ENCODE results near the gene DUOXA1. TPM values are rescaled to one million over a fixed set of nuclear protein-coding genes. Genes with fewer than 3 reads are reported as not detected.
"Not testable (repeated sequence)": the region's sequence is repeated elsewhere in the genome, so short reads cannot be mapped to it uniquely, and the experiment has no call there.

Gene DUOXA1
- total RNA-seq, 1 experiment from 2014 or later, result not detected

DNA sequence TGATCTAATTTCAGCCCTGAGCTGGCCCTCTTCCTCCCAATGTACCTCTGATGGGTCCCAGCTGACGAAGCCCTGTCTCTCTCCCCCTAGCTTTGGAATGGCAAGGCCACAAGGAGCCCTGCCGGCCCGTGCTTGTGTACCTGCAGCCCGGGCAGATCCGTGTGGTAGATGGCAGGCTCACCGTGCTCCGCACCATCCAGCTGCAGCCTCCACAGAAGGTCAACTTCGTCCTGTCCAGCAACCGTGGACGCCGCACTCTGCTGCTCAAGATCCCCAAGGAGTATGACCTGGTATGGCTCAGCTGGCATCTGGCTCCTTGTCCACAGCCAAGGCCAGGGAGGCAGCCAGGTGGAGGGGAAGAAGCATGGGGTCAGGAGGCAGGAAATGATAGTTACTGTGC is 14.3 kb upstream of the DUOXA1 start:
- no peaks in the 10 kb centered on the region for H3K9me3 ChIP-seq (replicated peaks)
- no peak for DNase-seq (ENCODE audit: low read depth in 1 of 2, low spot score in 2 of 2)

DNA sequence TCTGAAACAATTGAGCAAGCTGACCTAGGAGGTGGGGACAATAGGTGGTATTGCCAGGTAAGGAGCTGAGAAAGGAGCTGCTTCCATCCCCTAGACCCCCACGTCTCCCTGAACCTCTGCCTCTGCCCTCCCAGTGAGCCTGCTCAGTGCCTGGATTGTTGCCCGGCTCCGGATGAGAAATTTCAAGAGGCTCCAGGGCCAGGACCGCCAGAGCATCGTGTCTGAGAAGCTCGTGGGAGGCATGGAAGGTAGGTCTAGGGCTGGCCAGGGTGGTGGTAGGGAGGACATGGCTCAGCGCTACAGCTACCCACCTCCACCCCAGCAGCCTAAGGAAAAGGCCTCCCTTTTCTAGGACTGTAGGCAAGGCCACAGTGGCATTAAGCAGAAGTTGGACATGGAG is 13.4 kb upstream of the DUOXA1 start:
- DNase-seq (ENCODE audit: low read depth in 1 of 2, low spot score in 2 of 2), result no peak
- Histone ChIP-seq H3K27me3 (replicated peaks) (no peaks in the 10 kb centered on the region), H3K4me1 (replicated peaks) (no peaks in the 10 kb centered on the region), H3K36me3 (no peaks in the 10 kb centered on the region), H3K9me3 (replicated peaks) (no peaks in the 10 kb centered on the region), H3K27ac (no peak overlapping the region), H3K4me3 (no peak overlapping the region)

More for the DNA sequence above, 14.3 kb upstream of the DUOXA1 start:
- H3K4me3 ChIP-seq, result no peak overlapping the region
- no peaks in the 10 kb centered on the region for H3K27me3 ChIP-seq (replicated peaks)
- H3K4me1 ChIP-seq (replicated peaks), result no peaks in the 10 kb centered on the region
- H3K27ac ChIP-seq, result no peak overlapping the region
- no peaks in the 10 kb centered on the region for H3K36me3 ChIP-seq

DNA sequence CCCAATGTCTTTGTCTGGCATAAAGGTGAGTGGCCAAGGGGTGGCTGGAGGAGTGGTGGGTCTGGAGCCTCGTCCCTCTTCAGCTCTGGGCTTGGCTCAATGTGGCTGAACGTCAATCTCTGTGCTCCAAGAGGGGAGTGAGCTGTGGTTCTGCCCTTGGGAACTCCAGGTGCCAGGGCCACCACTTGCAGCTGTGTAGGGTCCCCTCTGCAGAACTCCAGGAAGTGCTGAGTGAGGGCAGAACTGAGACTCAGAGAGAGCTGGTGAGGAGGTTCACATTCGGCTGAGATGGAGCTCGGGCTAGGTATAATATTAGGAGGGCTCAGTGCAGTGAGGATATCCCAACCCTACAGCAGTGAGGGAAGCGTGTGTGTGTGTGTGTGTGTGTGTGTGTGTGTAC is 11.7 kb upstream of the DUOXA1 start:
- Histone ChIP-seq H3K9me3 (replicated peaks) (no peaks in the 10 kb centered on the region), H3K27ac (no peak overlapping the region), H3K27me3 (replicated peaks) (no peaks in the 10 kb centered on the region), H3K36me3 (no peaks in the 10 kb centered on the region), H3K4me3 (no peak overlapping the region), H3K4me1 (replicated peaks) (no peaks in the 10 kb centered on the region)
- DNase-seq (ENCODE audit: low read depth in 1 of 2, low spot score in 2 of 2), result no peak

DNA sequence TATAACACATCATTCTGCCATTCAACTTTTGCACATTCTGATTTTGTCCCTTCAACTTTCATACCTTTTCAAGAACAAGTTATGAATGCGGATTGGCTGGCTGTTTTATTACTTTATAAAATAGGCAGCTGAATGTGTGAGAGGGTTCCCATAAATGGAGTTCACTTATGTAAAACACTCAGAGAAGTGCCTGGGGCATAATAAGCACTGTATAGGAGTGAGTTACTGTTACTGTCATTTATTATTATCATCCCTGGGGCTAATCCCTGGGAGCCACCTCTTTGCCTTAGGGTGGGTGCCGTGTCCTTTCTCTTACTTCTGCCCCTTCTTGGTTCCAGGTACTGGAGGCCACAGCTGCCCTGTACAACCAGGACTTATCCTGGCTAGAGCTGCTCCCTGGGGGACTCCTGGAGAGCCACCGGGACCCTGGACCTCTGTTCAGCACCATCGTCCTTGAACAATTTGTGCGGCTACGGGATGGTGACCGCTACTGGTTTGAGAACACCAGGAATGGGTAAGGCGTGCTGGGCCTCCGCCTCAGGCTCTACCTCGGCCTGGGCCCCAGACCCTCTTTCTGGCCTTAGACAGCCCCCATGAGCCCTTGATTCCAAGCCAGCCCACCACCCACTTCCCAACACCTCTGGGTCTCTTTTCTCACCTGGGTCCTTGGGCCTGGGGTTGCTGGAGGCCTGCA is 11.0 kb upstream of the DUOXA1 start:
- Histone ChIP-seq H3K4me3 (no peak overlapping the region), H3K4me1 (replicated peaks) (no peaks in the 10 kb centered on the region), H3K9me3 (replicated peaks) (no peaks in the 10 kb centered on the region), H3K27me3 (replicated peaks) (no peaks in the 10 kb centered on the region), H3K27ac (no peak overlapping the region), H3K36me3 (no peaks in the 10 kb centered on the region)
- no peak for DNase-seq (ENCODE audit: low read depth in 1 of 2, low spot score in 2 of 2)

DNA sequence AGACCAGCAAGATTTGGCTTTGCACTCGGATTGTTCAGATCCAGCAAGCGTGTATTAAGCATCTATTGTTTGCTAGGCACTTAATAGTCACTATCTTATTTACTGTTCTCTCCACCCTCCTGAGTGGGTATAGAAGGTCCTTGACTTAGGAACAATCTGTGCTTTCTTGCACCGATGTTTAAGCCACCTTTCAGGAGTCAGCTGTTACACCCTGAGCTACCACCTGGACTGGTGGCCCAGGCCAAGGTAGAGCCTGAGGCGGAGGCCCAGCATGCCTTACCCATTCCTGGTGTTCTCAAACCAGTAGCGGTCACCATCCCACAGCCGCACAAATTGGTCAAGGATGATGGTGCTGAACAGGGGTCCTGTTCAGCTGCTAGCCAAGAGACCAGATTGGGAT is 10.1 kb upstream of the DUOXA1 start:
- H3K9me3 ChIP-seq (replicated peaks), result no peaks in the 10 kb centered on the region
- H3K27ac ChIP-seq, result no peak overlapping the region
- no peak for DNase-seq (ENCODE audit: low read depth in 1 of 2, low spot score in 2 of 2)
- no peaks in the 10 kb centered on the region for H3K4me1 ChIP-seq (replicated peaks)
- H3K4me3 ChIP-seq, result no peak overlapping the region
- no peaks in the 10 kb centered on the region for H3K36me3 ChIP-seq
- H3K27me3 ChIP-seq (replicated peaks), result no peaks in the 10 kb centered on the region

DNA sequence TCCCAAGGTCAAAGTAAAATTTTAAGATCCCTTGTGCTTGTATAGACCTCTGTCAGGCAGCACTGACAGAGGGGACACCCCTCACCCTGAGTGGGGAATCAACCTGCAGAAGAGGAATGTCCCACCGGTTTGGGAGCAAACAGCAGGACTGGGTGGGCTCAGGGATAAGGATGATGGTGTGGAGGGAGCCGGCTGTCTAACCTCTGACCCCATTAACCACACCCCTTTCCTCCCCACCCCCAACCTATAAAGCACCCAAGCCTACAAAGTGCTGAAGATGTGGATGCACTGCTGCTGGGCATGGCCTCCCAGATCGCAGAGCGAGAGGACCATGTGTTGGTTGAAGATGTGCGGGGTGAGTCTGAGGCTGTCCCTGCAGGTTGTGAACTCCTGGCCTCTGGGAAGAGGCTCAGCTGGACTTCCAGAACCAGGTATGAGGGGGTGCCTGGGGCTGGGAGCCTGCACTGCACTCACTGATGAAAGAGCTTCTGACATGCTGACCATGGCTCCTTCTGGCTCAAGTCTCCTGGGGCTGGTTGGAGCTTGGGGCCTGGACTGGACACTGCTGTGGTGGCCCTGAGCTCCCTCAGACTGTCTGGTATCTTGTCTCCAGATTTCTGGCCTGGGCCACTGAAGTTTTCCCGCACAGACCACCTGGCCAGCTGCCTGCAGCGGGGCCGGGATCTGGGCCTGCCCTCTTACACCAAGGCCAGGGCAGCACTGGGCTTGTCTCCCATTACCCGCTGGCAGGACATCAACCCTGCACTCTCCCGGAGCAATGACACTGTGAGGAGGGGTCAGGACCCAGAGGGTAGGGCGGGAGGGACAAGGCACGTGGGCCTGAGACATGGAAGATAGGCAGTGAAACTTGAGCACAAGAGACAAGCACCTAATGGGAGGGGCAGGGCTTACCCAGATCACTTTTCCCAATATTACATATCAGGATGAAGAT is 9.4 kb upstream of the DUOXA1 start:
- no peaks in the 10 kb centered on the region for H3K9me3 ChIP-seq (replicated peaks)
- H3K4me3 ChIP-seq, result no peak overlapping the region
- H3K27me3 ChIP-seq (replicated peaks), result no peaks in the 10 kb centered on the region
- H3K36me3 ChIP-seq, result no peaks in the 10 kb centered on the region
- DNase-seq (ENCODE audit: low read depth in 1 of 2, low spot score in 2 of 2), result no peak
- no peaks in the 10 kb centered on the region for H3K4me1 ChIP-seq (replicated peaks)
- no peak overlapping the region for H3K27ac ChIP-seq

DNA sequence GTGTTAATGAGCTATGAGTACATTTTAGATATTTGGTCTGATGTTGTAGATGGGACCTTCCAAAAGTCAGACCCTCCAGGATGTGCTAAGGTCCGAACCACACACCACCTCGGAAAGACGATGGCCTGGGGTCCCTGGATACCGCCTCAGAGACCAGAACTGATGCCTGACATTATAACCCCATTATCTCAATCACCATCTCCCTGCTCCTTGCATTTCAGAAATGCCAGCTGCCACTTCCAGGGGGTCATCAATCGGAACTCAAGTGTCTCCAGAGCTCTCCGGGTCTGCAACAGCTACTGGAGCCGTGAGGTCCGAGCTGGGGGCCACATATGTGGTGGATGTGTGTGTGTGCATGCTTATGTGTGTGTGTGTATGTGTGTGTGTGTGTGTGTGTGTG is 8.0 kb upstream of the DUOXA1 start:
- H3K36me3 ChIP-seq, result no peaks in the 10 kb centered on the region
- no peaks in the 10 kb centered on the region for H3K9me3 ChIP-seq (replicated peaks)
- no peak for DNase-seq (ENCODE audit: low read depth in 1 of 2, low spot score in 2 of 2)
- no peak overlapping the region for H3K4me3 ChIP-seq
- no peaks in the 10 kb centered on the region for H3K4me1 ChIP-seq (replicated peaks)
- H3K27ac ChIP-seq, result no peak overlapping the region
- peaks cover 1% of the 10 kb centered on the region; the same call in 1 of the 2 replicates for H3K27me3 ChIP-seq (replicated peaks)

DNA sequence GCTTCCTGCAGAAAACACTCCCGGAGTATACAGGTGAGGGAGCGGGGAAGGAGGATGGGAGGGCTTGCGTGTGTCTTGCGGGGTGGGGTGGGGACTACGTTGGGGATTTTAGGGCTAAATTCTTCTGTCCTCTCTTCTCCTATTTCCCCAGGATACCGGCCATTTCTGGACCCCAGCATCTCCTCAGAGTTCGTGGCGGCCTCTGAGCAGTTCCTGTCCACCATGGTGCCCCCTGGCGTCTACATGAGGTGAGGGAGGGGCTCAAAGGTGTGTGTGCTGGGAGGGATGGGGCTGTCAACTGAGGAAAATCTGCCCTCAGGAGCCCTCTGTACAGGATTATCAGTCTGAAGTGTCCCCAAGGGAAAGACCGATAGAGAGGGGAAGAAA is 6.7 kb upstream of the DUOXA1 start:
- DNase-seq (ENCODE audit: low read depth in 1 of 2, low spot score in 2 of 2), result no peak
- H3K4me3 ChIP-seq, result no peak overlapping the region
- H3K27ac ChIP-seq, result no peak overlapping the region
- H3K4me1 ChIP-seq (replicated peaks), result no peaks in the 10 kb centered on the region
- no peaks in the 10 kb centered on the region for H3K36me3 ChIP-seq
- peaks cover 11% of the 10 kb centered on the region for H3K27me3 ChIP-seq (replicated peaks)
- no peaks in the 10 kb centered on the region for H3K9me3 ChIP-seq (replicated peaks)

DNA sequence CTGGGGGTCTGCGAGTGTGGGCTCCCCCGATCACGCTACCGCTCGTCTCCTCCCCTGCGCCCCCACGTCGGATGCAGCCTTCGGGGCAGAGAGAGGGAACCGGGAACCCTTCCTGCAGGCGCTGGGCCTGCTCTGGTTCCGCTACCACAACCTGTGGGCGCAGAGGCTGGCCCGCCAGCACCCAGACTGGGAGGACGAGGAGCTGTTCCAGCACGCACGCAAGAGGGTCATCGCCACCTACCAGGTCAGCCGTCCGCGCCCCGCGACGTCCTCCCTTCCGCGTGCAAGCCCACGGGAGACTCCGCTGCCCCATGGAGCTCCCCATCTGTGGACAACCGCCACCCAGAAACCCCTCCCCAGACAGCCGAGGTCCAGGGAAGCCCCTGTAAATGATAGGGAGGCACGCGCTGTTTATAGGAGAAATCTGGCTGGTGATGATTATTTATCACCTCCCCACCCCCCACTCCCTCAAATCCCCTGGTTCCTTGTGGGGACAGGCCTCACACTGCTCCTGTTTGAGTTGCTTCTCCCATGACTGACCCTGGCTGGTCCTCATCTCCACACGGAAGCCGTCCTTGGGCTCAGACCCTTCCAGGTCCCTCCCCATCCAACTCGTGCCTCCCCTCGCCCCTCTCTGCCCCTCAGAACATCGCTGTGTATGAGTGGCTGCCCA is 6.2 kb upstream of the DUOXA1 start:
- not testable (repeated sequence) for H3K9me3 ChIP-seq (replicated peaks)

DNA sequence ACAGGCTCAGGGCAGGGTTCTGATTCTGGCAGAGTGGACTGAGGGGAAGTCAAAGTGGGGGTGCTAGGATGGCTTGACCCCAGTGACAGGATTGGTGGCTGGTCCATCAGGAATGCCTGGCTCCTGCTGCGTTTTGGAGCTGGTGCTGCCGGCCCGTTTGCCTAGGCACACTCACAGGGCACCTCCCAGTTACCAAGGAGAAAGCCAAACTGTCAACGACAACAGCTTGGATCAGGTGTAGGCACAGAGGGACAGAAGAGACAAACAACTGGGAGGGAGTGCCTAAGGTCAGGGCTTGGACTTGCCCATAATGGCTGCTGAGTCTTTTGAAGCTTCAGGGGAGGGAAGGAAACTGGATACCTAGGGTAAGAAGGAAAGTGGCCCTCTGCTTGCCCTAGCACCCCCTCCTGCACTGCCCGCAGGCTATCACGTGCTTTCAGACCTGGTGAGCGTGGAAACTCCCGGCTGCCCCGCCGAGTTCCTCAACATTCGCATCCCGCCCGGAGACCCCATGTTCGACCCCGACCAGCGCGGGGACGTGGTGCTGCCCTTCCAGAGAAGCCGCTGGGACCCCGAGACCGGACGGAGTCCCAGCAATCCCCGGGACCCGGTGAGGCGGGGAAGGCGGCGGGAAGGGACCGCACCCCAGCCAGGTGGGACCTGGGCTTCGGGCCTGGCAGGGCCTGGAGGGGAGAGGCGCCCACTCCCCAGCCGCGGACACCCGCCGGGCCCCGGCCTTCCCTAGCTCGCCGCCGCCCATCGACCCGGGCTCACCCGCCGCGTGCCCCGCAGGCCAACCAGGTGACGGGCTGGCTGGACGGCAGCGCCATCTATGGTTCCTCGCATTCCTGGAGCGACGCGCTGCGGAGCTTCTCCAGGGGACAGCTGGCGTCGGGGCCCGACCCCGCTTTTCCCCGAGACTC is 5.3 kb upstream of the DUOXA1 start:
- H3K27ac ChIP-seq, result no peak overlapping the region
- no peak for DNase-seq (ENCODE audit: low read depth in 1 of 2, low spot score in 2 of 2)
- H3K4me1 ChIP-seq (replicated peaks), result no peaks in the 10 kb centered on the region
- H3K27me3 ChIP-seq (replicated peaks), result peaks cover 22% of the 10 kb centered on the region
- no peak overlapping the region for H3K4me3 ChIP-seq
- H3K9me3 ChIP-seq (replicated peaks), result no peaks in the 10 kb centered on the region
- no peaks in the 10 kb centered on the region for H3K36me3 ChIP-seq

More for the DNA sequence above, 6.2 kb upstream of the DUOXA1 start:
- H3K4me3 ChIP-seq; DNase-seq (ENCODE audit: low read depth in 1 of 2, low spot score in 2 of 2); H3K27ac ChIP-seq; H3K36me3 ChIP-seq; H3K4me1 ChIP-seq (replicated peaks): not testable (repeated sequence)
- H3K27me3 ChIP-seq (replicated peaks), result peaks cover 16% of the 10 kb centered on the region

DNA sequence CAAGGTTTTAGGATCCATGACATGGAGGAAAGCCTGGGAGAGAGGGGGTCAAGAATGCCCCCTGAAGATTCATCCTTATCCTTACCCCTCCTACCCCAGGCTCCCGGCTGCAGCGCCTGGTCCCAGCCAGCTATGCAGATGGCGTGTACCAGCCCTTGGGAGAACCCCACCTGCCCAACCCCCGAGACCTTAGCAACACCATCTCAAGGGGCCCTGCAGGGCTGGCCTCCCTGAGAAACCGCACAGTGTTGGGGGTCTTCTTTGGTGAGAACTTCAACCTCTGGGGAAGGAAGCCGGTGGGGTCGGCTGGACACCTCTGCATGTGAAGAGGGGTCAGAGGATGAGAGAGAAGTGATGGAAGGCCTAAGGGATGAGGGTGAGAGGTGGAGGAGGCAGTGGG is 4.4 kb upstream of the DUOXA1 start:
- Histone ChIP-seq H3K27ac (no peak overlapping the region), H3K4me1 (replicated peaks) (no peaks in the 10 kb centered on the region), H3K36me3 (no peaks in the 10 kb centered on the region), H3K27me3 (replicated peaks) (peaks cover 30% of the 10 kb centered on the region), H3K9me3 (replicated peaks) (no peaks in the 10 kb centered on the region), H3K4me3 (no peak overlapping the region)
- no peak for DNase-seq (ENCODE audit: low read depth in 1 of 2, low spot score in 2 of 2)

DNA sequence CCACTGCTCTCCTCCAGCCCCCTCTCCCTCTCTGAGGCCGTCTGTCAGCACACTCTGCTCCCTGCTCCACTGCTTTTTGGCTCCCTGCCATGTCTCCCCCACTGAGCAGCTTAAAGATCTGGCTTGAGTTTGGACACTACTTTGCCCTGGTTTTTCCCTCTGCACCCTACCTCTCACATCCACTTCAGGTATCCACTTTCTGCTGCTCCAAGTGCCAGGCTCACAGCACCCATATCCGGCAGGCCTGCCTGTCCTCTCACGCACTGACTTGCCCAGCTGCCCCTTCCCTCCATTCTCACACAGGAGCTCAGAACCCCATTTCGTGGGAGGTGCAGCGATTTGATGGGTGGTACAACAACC is 3.9 kb upstream of the DUOXA1 start:
- H3K27me3 ChIP-seq (replicated peaks), result peaks cover 36% of the 10 kb centered on the region
- no peak overlapping the region for H3K27ac ChIP-seq
- H3K36me3 ChIP-seq, result no peaks in the 10 kb centered on the region
- H3K9me3 ChIP-seq (replicated peaks), result no peaks in the 10 kb centered on the region
- H3K4me1 ChIP-seq (replicated peaks), result no peaks in the 10 kb centered on the region
- DNase-seq (ENCODE audit: low read depth in 1 of 2, low spot score in 2 of 2), result no peak
- no peak overlapping the region for H3K4me3 ChIP-seq

DNA sequence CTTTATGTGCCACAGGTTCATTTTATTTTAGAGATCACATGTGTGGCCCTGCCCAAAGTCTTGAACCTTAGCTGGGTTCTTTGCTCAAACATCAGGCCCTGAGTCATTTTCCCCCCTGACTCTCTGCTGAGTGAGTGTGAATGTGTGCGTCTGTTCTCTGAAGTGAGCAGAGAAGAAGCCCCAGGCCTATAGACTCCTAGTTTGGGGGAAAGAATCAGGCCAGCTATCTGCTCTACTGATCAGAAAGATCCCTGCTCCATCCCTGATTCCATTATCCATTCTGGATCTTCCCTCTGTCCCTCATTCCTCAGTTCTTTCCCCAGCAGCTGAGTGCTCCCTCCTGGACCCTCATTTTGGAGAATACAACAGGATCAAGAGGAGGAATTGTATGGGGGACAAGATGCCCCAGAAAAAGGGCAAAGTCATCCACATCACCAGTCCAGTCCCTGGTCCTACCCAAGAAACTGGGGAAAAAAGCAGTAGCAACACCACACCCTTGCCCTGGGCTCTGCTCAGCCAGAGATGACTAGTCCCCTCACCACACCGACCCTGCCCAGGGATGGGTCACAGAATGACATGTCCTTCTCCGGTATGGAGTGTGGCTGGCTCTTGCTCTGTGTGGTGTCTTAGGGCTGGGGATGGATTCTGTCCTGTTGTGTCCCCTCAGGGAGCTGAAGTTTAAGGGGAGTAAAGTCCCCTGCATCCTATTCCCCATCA is 3.3 kb upstream of the DUOXA1 start:
- Histone ChIP-seq H3K36me3 (no peaks in the 10 kb centered on the region), H3K27me3 (replicated peaks) (peaks cover 40% of the 10 kb centered on the region), H3K9me3 (replicated peaks) (no peaks in the 10 kb centered on the region), H3K27ac (no peak overlapping the region), H3K4me3 (no peak overlapping the region), H3K4me1 (replicated peaks) (no peaks in the 10 kb centered on the region)
- no peak for DNase-seq (ENCODE audit: low read depth in 1 of 2, low spot score in 2 of 2)

Data from SJSA1 (cell line).